Limb (tissue), 2 donors: ENCODE measurements around the gene PALM2AKAP2.

Source experiments
- DNase-seq, 2 donors: peaks; one replicate each; pipeline ENCODE4 v3.0.0-alpha.2; 2016; ENCODE audit errors: extremely low spot score in 2 of 2

The PALM2AKAP2 gene

DNA sequence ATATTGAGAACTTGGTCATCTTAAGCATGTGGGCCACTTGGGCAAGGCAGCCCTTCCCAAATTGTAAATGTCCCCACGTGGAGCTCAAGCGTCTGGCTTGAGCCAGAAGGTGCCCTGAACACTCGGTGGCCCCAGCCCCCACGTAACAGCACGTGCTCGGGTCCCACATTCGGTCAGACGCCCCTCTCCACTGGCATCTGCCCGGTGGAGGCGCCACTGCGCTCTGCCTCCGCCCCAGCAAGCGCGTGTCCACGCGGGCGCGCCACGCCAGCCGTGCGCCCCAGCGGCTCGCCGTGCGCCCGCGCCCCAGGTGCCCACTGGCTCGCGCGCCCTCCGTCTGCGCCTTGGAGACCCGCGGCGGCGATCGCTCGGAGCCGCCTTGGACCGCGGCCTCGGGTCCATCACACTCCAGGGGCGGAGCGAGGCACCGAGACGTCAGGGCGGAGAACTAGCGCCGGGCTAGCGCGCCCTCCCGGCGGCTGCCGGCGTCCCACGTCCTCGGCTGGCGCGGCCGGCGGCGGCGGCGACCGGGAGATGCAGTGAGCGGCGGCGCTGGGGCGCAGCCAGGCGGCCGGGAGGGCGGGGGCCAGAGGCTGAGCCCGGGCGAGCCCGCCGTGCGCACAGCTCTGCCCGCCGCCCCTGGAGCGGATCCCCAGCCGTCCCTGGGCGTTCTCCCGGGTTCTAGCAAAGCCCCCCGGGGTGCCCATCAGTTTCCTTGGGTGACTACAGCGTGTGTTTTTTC, at the start of gene PALM2AKAP2:
Gene PALM2AKAP2 (plus strand): TSS at position 488 of the 742 bp plus-strand sequence. CDS start 291 bp downstream, outside the sequence.
- DNase-seq: peak; percentile 62 to 85

DNA sequence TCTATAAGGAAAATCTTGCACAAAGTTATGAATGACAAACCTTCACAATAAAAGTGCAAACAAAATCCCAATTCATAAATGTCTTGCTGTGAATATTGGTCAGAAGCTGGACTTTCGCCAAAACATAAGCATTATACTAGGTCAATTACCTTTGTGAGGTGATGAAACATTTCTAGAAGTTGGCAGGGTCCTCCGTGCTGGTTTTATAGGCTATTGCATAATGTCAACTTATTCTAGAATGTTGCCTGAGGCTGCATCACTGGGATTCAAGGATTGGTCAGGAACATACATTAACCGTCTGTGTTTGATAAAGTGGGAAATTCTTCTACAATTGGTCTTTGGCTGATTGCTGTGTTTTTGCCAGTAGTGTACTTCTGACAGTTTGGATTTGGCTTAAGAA, 49.8 kb upstream of the PALM2AKAP2 start:
- no peak for DNase-seq

DNA sequence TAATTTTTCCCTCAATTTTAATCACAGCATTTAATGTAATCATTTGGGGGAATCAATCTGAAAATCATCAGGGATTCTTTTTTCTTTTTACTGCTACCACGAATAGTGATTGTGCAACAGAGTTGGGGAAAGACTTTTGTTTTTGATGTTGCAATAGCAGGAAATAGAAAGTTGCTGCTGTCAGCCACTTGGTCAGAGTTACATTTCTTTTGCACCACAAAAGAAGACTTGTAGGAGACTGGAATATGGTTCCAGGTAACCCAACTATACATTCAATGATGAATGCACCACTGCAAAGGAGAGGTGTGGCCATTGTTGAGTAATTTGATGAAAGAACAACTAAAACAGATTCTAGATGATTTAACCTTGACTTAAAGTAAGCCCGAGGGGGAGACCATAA, 46.3 kb upstream of the PALM2AKAP2 start:
- no peak for DNase-seq

DNA sequence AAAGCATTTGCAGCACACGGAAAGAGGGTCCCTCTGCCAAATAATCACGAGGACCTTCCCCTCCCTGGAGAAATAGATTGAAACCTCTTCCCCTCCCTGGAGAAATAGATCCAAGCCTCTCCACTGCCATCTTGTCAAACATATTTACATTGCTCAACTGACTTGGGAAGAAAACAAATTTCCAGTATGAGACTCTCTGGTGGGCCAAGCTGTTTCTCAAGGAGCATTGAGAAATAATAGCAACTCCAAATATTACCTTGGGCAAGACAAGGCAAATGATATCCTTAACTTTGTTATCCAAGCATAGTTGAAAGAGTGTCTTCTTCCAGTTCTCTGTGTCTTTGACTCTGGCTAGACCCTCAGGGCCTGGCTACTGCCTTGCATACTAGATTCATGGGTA, 45.2 kb upstream of the PALM2AKAP2 start:
- no peak for DNase-seq

DNA sequence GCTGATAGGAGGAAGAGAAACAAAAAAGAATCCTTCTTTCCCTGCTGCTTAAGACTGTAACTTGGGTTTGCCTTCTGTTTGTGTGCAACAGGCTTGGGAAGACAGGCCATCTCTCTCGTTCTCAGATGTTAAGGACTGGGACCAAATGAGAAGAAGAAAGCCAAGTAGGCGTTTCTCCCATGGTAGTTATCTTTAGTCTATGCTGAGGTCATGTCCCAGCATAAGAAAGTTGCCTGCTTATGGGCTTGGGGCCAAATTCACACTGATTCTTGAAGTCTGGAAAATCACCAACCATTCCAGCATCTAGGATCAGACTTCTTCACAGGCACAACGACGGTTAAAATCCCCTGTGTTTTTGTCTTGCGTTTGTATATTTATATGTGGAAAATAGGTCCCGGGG, 44.2 kb upstream of the PALM2AKAP2 start:
- no peak for DNase-seq

DNA sequence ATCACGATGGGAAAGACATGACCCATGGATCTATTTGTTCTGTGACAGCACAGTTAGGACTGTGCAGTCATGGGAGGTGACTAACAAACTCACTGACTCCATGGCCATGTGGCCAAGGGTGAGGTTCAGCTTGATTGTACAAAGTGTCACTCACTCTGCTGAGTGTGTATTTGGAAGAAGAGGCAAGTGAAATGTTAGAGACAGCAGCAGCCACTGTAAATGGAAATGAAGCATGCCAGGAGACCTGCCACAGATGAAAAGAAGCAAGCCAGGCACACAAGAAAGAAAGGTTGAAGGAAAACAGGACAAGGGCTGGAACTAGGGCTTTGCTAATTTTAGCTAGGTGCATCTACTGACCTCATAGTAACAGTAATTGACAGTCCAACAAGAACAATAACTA, 42.7 kb upstream of the PALM2AKAP2 start:
- DNase-seq: no peak

DNA sequence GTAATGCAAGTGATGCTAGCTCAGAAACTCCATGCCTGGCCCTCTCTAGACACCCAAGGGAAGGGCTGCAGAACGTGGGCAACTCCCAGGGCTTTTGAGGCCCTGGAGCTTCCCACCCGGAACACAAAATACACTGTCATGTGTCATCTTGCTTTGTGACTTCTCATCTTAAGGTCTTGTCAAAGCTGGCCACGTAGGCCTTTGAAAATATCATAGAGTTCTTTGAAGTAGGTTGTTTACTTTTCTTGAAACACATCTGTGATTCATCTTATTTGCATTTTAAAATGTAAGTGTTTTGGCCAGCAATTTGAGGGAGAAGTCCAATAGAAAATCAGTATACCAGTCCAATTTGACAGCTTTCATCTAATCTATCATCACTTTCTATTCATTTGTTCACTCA, 40.2 kb upstream of the PALM2AKAP2 start:
- DNase-seq: no peak

DNA sequence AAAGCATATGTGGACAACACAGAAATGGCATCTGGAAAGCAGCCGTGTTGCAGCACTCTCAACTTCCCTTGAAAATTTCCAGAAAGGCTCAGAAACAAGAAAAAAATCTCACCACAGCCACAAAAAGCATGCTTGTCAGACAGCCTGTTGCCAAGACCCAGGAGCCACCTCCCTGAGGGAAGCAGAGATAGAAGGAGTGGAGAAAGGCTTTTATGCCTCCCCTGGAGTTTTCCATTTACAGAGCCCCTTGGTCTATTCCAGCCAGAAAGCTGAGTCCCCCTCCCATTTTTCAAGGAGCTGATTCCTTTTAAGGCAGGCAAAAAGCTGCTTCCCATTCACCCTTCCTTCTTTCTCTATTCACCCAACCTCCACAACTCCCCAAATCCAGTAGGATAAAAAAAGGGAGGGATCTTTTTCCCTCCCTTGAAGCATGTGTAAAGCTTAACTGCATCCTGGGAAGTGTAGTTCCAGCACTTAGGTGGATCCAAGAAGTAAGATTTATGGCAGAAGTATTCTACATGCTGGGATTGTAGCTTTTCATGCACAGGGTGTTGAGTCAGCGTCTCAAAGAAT, 37.1 kb upstream of the PALM2AKAP2 start:
- peak in 1 of 2 donors; percentile 71 for DNase-seq

DNA sequence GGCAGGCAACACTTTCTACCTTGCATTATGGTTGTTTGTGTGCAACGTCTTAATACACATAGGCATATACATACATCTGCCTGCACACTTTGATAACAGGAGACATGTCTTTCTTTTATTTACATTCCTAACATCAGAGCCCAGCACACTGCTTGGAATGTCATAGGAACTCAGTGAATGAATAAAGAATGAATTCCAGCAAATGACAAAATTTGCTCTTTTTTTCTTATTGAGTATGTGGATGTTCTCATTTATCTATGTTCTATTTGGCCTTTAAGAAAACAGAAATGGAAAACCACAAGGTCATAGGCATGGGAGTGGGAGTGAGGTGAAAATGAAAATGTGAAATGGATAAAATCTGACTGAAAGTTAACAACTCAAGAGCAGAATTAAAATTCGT, 36.3 kb upstream of the PALM2AKAP2 start:
- no peak for DNase-seq

DNA sequence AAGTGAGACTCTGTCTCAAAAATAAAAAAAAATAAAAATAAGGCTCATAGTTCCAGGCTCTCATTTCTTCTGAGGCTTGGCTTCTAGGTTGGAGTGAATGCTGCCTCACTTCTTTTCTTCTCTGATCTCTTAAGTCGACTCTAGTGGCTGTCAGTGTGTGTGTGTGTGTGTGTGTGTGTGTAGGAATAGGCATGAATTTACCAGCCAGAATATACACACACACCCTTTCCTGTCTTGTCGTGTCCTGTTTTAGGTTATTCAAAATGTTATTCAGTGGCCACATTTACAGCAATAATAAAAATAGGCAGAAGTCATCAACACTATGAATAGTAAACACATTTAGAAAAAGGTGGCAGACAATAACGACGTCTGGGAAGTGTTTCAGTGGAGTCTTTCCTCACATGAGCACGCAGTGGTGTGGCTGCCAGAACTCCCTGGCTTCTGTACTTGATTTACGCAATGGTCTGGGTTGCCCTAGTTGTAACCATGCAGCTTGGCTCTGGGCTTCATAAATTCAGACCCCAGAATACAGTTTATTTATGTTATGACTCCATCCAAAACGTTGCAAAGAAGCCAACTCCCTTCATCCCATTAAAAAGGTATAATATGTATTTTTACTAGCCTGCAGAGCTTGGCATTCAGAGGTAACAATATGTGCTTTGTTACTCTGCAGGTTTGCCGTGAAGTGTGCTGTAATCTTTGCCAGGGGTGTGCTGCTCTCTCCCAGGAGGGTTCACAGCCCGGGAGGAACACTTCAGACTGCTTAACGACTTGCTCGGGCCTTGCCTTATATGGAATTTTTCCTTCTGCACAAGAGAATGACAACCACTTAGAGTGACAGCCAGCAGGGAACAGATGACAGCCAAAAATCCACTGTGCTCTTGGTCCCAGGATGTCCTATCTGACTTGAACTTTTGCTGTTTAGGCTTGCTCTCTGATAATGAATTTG, 34.4 kb upstream of the PALM2AKAP2 start:
- peak; percentile 59 to 68 for DNase-seq

DNA sequence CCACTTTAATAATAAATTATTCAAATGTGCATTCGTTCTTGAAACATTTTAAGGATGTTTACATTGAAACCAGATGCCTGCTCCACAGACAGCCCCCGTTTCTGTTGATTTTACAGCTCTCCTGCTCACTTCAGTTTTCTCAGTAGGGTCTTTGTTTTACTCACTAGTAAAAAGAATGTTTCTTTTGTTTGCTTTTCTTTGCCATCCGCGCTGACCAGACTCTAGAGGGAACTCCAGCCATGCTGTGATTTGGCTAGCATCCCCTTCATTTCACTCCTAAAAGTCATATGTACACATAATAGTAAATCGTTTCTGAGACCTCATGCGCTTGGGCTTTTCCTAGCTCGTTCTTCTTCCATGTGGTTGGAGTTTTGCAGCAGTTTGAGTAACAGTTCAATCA, 28.7 kb upstream of the PALM2AKAP2 start:
- peak; percentile 46 to 48 for DNase-seq

DNA sequence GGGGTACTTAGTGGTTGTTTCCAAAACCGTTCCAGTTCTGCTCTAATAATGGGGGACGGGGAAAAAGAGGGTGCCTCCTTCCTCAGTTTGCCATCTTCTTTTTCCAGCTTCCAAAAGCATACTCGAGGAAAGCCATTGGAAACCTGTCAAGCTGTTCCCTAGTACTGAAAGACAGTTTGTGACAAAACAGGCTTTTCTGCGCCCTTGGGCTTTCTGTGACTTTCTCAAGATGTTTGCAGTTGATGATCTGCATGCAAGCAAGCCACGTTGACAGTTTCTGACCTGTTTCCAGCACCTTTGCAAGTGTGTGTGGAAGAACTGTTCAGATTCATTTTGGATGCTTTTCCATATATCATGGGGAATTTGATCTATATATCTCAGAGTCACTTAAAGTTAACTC, 26.7 kb upstream of the PALM2AKAP2 start:
- DNase-seq: no peak

DNA sequence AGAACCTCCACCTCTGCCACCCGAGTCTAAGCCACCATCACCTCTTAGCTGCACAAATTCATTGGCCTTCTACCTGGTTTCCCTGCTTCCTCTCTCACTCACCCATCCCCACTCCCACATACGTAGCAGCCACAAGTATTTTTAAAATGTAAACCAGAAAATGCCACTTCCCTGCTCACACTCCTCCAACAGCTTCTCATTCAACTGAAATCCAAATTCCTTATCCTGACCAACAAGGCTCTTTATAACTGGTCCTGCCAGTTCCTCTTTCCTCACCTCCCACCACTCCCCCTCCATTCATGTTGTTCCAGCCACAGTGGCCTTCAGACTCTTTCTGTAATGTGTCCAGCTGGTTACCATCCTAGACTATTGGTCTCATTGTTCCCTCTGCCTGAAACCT, 25.0 kb upstream of the PALM2AKAP2 start:
- DNase-seq: no peak

DNA sequence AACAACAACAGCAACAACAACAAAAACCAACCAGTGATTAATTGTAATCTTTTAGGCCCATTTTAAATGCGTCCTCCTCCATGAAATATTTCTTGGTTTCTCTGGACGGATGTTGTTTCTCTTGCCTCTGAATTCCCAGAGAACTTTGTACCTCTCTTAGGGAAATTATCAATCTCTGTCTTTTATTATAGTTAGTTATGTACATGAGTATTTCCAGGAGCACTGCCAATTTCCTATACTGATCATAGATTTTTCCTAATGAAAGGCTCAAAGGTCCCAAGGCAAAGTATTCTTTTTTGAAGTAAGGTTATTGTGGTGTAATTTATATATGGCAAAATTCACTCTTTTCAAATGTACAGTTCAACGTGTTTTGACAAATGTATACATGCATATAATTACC, 20.4 kb upstream of the PALM2AKAP2 start:
- DNase-seq: no peak

DNA sequence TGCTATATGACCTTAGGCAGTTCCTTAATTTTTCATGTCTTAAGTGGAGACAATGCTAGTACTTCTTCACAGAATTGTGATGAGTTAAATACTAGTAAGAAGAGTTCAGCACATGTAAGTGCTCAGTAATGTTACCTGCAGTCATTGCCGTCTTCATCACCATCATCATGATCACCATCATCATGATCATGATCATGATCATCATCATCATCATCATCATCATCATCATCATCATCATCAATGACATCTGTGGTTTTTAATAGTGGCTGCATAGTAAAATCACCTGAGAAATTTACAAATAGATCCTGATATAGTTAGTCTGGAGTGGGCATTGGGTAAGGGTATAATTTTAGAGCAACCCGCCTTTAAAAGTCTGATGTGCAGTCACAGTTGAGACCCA, 14.7 kb upstream of the PALM2AKAP2 start:
- no peak for DNase-seq

DNA sequence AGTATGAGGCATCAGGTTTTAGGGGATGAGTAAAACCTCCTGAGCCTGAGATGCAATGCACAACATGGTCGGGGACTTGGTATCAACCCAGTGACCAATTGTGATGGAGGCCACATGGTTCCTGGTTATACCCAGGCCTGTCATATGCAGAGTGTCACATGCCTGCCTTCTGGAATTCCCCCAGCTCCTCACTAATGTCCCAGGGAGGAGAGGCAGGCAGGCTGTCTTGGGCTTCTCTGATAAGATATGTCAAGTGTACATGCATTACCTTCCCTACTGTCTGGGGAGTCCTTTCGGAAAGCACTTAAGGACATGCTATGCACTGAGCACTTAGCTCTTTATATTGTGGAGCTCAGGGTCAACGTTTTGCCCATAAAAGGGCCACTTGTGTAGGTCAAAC, 14.2 kb upstream of the PALM2AKAP2 start:
- DNase-seq: no peak

DNA sequence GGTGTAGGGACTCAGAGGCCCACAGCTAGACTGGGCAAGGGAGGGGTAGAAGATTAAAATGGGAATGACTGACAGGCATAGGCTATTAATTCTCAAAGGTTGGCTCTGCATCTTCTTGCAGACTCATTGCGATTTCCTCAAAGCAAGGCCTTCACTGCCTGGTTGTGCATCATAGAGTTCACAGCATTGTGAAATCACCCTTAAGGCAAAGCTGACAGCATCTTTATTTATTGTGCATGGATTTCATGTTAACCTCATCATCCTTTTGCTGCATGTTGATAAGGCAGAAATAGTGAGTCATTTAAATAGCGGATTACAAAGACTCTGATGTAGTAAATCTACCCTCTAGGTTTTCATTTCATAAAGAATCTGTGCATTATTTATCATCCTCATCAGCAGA, 13.6 kb upstream of the PALM2AKAP2 start:
- no peak for DNase-seq

DNA sequence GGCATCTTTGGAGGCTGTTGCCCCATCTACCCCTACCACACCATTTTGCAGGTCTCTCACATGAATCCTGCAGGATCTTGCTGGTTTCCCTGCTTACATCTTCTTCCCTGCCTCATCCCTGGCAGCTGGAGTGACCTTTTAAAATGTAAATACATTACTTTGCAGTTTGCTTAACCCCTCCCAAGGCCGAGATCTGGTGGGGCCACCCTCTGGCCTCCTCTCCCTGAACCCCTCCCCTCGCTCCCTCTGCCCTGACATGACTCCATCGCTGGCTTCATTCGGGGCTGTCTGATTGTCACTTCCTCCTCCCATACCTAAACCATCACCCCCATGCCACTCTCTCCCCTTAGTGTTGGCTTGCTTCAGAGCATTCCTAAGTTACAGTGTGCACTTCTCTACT, 12.6 kb upstream of the PALM2AKAP2 start:
- no peak for DNase-seq

DNA sequence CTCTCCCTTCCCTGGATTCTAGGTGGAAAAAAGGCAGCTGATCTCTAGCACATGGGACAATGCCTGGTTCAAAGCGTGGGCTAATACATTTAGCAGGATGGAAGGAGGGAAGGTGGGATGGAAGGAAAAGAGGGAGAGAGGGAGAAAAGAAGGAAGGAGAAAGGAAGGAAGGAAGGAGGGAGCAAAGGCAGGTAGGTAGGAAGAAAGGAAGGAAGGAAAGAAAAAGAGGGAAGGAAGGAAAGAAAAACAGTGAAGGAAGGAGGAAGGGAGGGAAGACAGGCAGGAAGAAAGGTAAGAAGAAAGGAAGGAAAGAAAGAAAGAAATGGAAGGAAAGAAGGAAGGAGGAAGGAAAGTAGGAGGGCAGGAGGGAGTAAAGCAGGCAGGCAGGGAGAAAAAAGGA, 12.2 kb upstream of the PALM2AKAP2 start:
- DNase-seq: no peak

DNA sequence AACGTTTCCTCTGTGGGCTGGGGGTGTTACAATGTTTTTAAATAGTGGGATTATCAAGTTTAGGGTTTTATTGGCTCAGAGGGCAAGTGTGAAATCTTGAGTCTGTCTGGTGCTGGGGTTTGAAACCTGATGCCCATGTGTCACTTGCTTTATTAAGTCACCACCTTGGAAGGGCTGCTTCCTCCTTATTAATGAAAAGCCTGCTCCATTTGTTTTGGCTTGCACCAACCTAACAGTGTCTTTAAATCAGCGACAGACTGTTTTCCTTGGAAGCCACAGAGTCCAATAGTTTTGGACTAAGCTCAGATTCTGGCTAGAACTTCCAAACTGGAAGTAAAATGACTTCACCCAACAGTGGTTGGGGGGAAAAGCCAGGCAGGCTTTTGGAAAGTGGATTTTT, 10.7 kb upstream of the PALM2AKAP2 start:
- DNase-seq: no peak

DNA sequence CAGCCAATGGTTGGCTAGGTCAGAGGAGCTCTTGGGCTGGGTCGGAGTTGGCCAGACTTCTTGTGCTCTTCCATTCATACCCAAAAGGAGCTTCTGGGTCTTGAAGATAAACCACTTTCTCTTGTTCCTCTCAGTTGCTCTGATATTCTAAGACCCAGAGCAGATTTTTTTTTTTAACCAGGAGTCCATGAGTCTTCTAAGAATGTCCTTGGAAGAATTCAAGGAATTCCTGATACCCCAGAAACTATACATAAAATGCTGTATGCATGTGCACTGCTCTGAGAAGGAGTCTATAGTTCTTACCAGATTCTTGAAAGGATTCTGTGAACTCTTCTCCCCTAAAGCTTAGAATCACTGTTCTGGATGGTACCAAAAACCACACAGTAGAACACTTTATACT, 9.9 kb upstream of the PALM2AKAP2 start:
- DNase-seq: no peak

DNA sequence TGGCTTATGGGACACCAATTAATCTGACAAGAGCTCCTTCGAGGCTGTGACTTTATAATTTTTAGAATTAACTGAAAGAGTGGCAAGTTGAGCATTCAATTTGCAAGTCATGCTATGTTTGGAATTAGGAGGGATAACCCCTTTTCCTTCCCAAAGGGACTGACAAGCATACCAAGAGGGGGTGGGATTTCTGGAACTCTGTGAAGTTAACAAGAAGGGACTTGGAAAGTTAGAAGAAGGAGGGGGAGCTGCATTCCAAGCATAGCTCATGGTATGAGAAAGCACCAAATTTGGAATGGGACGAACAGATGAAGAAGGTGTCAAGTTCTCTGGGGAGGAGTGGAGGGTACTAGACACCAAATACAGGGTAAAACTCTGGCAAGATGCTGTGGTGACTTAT, 8.9 kb upstream of the PALM2AKAP2 start:
- peak in 1 of 2 donors; percentile 53 for DNase-seq
